VCaP (cell line): ENCODE results near the gene CCDC59.

Experiments
- H3K27ac ChIP-seq: fragments of 450-650 bp; 2 replicates; pipeline ENCODE4 v1.5.1; 2017
- CTCF ChIP-seq: fragments of 450-650 bp; conservative IDR thresholded peaks from 2 replicates; pipeline ENCODE4 v1.5.1; 2017; ENCODE audit warnings: mild to moderate bottlenecking, moderate library complexity

The CCDC59 gene

GRCh38 chr12:82351390-82351789, 6.8 kb downstream of the CCDC59 start:
- no peak for TF ChIP-seq CTCF
- H3K27ac ChIP-seq = no peak overlapping the region

DNA sequence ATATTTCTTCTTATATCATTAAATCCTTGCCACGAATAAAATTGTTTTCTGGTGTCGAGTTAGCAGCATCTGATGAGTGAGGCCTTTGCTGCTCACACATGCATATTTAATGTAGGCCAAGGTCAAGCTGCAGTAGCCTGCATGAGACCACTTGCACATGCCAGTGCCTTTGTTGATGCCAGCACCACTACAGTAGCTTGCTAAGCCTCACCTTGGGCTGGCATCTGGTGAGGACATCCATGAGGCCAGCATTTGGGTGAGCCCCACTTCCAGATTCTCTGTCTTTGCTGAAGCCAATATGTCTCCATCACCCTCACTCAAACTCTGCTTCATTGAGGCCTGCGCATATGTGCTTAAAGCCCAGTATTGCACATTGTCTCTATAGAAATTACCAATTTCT, 8.0 kb downstream of the CCDC59 start:
- no peak for TF ChIP-seq CTCF

GRCh38 chr12:82329508-82329907, 28.7 kb downstream of the CCDC59 start:
- H3K27ac ChIP-seq = no peak overlapping the region
- no peak for TF ChIP-seq CTCF

More for the DNA sequence above, 8.0 kb downstream of the CCDC59 start:
- H3K27ac ChIP-seq = no peak overlapping the region

DNA sequence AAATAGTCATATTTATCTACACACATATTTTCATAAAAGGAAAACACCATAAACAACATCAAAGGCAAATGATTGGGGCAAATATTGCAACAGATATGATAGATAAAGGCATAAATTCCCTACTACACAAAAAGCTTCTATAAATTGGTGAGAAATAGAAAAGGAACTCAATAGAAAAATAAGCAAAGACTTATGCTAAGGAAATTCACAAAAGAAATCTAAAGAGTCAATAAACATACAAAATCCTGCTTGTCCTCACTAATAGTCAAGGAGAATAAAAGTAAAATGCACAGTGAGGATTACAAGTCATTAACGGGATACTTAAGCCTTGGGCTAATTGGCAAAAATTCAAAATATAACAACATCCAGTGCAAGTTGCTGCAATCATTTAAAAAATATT, 30.3 kb downstream of the CCDC59 start:
- H3K27ac ChIP-seq = no peak overlapping the region
- TF ChIP-seq CTCF = no peak

- peak; percentile 79 for TF ChIP-seq CTCF
- H3K27ac ChIP-seq = no peak overlapping the region
These were observed 31.2 kb downstream of the CCDC59 start for GRCh38 chr12:82326905-82327503.

- no peak for TF ChIP-seq CTCF
These were observed 32.4 kb downstream of the CCDC59 start for GRCh38 chr12:82325540-82326336.

GRCh38 chr12:82319276-82319675, 38.9 kb downstream of the CCDC59 start:
- H3K27ac ChIP-seq = no peak overlapping the region
- TF ChIP-seq CTCF = no peak

More at GRCh38 chr12:82325540-82326336, 32.4 kb downstream of the CCDC59 start:
- H3K27ac ChIP-seq = no peak overlapping the region
